Astrocyte (in vitro differentiated cells and primary cell): Measurements from ENCODE around the gene CALY.

Source experiments
- EZH2 ChIP-seq: IDR thresholded peaks from 2 replicates; pipeline ENCODE4 v1.6.1; 2012; ENCODE audit warnings: mild to moderate bottlenecking, low read length, inconsistent platforms; ENCODE audit not compliant: insufficient read depth
- TF ChIP-seq, protein P1 (sequence below): IDR thresholded peaks from 2 replicates; pipeline ENCODE4 v1.5.1; 2011; ENCODE audit warnings: low read depth, mild to moderate bottlenecking, inconsistent platforms, low read length, moderate library complexity; ENCODE audit not compliant: insufficient read depth

DNA sequence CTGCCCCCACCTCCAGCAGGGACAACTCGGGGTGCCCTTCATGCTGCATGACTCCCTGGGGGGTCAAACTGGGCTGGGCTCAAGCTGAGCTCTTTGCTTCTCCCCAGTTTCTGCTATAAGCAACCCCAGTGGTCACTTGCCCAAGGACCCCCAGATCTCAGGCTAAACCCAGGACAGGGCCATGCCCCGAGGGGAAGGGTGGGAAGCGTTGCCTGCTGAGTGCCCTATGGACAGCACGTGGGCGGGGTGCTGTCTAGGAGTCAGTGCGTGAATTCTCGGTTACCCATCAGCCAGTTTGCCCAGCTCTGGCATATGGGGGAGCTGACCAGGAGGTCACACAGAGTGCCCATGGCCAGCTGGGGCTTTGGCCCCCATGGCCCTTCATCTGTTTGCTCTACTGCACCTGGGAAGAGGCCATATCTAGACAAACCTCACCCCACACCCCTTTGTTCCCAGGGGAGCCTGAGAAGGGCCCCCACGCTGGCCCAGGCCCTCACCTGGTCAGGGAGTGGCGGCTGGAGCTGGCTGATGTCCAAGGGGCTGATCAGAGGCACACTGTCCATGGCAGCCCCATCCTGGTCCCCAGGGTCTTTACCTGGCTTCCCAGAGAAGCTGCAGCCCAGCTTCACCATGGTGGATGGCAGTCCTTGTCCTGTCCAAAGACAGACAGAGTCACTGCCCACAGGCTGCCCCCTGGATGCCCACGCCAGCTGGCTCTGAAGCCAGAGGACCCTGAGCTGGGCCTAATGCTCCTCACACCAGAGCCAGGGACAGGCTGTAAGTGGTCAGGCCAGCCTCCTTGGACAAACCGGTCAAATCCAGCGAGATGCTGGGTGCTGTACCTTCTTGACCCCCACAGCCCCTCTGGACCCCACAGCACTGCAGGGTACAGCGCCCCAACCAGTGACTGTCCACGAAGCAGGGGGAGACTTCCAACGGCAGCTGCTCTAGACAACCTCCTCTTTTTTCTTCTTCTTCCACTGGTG, 8.0 kb downstream of the CALY start:
- TF ChIP-seq, protein P1, sequence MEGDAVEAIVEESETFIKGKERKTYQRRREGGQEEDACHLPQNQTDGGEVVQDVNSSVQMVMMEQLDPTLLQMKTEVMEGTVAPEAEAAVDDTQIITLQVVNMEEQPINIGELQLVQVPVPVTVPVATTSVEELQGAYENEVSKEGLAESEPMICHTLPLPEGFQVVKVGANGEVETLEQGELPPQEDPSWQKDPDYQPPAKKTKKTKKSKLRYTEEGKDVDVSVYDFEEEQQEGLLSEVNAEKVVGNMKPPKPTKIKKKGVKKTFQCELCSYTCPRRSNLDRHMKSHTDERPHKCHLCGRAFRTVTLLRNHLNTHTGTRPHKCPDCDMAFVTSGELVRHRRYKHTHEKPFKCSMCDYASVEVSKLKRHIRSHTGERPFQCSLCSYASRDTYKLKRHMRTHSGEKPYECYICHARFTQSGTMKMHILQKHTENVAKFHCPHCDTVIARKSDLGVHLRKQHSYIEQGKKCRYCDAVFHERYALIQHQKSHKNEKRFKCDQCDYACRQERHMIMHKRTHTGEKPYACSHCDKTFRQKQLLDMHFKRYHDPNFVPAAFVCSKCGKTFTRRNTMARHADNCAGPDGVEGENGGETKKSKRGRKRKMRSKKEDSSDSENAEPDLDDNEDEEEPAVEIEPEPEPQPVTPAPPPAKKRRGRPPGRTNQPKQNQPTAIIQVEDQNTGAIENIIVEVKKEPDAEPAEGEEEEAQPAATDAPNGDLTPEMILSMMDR = no peak
- TF ChIP-seq EZH2 = no peak
